GM19455 (cell line): ENCODE data around the gene FAM219A.
A peak's percentile ranks its signal among the peaks of the same experiment; 100 is the strongest.
"Not testable (repeated sequence)": the region's sequence is repeated elsewhere in the genome, so short reads cannot be mapped to it uniquely, and the experiment has no call there.

Experiments used
- ATAC-seq: cut with Tn5 transposase; IDR thresholded peaks from one replicate; pipeline ENCODE4 v1.9.1; 2021; ENCODE audit not compliant: unreplicated experiment

FAM219A gene

DNA sequence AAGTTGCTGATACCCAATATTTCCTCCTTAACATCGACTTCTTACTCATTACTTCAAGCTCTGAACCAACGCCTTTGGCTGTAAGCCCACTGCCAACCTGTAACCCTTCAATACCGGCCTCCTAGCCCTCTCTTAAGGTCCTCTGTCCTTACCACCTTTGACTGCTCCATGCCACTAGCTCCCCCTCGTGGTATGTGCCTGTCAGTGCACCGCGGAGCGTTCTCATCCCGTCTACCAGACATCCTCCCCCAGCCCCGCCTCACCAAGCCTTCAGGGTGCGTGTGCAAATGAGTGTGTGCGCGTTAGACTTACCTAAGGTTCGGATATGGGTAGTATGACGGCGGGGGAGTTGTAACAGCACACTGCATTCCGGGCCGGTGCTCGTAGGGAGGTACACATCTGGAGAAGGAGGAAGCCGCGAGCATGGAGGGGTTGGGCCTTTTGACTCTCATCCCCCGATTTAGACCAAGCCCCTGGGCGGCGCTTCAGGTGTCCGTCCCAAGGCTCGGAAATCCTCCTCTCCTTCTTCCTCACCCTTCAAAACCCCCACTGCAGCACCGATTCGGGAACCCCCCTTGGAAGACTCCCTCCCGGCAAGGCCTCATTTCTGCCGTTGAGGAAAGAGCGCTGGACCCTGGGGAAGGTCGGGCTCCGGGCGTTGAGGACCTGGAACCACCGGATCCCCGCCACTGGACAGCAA is 78.9 kb downstream of the FAM219A start:
- no peak for ATAC-seq

DNA sequence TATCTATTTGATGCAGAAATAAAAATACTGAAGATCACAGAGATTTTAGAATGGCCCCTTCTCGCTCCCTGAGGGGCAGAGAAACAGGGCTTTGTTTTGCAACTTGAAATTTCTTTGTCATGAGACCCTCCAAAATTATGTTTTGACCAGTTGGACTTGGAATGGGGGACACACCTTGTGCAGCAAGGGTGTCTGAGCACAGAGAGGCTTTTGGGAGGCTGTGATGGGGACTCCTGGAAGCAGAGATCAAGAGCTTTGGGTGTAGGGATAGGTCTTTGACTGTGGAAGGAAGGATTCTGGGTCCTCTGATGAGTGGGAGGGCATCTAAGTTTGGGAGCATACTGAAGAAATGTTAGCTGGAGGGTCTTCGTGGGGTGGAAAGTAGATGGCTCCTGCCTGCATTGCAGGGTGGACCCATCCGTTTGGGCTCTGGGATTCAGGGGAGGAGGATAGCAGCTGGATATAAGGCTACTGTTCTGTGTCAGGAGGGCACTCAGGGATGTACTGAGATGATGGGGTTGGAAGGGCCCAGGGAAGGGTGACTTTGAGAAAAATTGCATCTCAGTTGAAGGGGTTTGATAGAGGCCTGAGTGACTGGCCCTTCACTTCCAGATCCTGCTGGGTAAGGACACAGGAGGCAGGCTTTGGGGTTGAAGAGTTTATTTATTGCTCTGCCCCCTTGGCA is 79.9 kb downstream of the FAM219A start:
- ATAC-seq: no peak

DNA sequence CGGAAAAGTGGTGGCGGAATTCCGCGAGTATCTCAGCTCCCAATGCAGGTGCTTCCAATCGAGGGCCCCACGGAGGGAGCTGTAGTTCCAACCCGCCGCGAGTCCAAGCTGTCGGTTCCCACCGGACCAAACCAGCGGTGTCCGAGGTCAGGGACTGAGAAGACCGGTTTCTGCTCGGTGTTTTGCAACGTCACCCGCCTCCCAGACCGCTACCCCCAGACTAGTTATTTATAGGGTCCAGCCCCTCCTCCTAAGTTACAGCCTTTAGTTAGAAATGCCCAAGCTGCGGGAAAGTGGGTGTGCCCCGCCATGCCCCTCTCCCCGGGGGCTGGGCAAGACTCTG is 81.0 kb downstream of the FAM219A start:
- no peak for ATAC-seq

DNA sequence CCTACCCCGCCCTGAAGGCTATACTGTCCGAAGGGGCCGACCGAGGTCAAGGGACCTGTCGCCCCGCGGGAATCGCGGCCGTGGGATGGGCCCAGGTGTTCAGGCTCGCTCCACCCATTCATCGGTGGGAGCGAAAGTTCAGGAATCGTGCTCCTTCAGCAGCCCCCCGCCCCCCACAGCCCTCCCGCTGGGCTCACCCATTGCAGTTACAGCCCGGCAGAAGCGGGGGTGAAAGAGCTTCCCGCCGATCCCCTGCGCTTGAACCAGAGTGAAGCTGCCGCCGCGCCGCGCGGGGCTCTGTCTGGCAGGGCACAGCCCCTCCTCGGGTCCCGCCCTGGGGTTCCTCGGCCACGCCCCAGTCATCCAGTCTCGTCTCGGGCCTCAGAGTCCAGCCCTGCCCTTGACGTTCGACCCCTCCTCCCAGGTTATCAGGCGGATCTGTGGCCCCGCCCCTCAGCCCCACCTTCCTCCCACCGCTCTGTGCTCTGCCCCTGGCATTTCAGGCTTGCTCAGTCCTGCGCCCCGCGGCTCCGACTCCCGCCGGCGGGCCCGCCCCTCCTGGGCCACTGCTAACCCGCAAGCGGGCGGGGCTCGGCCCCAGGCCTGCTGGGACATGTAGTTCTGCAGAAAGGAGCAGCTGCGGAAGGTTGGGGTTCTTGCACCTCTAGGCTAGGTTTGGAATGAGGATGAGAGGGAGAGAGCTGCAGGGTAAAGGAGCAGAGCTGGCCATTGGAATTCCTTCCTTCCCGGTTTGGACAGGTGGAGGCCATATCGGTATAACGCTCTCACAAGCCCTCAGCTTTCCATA is 81.6 kb downstream of the FAM219A start, which contains the start of gene MYORG:
MYORG (minus strand) TSS at position 303 of the 808 bp plus-strand sequence. CDS start 3,955 bp downstream, outside the sequence.
- ATAC-seq: peak; percentile 87

DNA sequence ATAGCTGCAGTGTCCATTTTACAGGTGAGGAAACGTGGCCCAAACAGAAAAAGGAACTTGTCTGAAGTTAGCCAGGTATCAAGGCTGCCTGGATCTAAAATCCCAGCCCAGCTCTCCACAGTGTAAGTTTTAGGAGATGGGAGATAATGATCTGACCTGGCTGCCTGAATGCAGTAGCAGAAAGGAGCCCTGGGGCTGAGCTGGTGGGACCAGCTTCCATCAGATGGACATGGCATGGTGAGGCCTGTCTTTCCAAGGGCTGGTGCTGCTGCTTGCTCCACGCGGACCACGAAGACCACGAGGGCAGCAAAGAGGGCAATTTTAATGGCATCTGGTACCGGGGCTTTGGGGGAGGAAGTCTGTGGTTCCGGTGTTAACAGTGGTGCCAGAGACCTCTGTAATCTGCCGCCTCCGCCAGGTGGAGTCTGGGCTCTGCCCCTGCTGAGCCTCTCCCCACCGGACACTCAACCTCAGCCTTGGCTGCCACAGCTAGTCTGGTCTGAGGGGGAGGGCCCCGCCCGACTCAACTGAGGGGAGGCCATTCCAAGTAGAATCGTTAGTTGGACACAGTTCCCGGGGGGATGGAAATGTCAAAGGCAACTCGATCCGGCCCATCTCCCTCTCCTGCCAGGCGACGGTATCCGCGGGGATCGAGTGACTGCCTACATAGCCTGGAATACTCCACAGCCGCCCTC is 82.3 kb downstream of the FAM219A start:
- no peak for ATAC-seq

DNA sequence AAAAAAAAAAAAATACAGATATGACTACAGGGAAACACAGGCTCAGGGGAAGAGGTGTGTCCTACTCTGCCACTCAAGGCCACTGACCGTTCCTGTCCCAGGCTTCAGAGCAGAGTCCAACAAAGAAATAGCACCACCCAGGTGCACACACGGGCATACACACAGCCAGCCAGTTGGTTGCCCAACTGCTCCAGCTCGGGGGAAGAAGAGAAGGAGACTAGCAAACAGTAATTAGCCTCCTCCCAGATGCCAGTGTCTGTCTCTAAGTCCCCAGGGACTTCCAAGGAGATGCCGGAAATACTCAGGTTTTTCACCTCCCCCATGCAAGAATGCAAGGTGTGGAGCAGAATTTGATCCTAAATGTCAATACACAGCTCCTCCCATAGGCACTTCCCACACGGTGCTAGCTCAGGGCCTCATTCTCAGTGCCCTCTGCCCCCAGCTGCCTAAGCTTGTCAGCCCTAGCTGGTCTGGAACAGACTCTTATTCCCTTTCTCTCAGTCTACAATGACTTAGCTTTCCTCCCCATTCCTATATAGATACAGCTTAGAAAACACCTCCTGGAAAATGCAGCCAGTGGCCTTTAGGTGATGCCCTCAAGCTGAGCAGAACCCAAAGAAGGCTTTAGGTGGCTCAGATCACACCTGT is 83.3 kb downstream of the FAM219A start:
- ATAC-seq: no peak

DNA sequence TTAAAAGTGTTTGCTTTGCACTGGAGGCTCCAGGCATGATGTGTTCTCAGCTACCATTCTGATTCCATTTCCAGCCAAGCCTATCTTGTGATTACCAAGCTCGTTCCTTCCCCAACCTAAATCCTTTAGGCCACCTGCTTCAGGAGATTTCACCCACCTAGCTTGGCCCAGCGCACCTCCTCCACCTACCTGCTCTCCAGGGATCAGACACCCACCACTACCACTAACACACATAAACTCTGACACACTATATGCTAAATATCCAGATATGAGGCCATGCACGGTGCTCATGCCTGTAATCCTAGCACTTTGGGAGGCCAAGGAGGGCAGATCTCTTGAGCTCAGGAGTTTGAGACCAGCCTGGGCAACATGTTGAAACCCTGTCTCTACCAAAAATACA is 84.0 kb downstream of the FAM219A start:
- ATAC-seq: no peak

DNA sequence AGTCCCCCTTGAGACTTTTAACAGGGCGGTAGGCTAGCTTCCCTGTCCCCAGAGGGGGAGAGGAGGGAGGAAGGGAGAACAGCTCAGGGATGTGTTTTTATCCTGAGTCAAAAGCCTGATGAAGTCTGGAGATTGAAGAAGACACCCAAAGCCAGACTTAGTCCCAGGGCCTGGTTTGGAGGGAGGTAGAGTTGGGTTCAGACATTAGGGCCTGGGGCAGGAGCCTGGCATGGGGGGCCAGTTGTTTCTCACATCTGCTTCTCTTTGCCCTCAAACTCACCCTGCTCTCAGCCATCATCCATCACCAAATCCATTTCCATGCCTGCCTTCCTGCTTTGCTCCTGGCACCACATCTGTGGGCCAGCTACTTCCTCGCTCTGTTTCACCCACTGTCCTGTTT is 84.6 kb downstream of the FAM219A start:
- ATAC-seq: no peak

DNA sequence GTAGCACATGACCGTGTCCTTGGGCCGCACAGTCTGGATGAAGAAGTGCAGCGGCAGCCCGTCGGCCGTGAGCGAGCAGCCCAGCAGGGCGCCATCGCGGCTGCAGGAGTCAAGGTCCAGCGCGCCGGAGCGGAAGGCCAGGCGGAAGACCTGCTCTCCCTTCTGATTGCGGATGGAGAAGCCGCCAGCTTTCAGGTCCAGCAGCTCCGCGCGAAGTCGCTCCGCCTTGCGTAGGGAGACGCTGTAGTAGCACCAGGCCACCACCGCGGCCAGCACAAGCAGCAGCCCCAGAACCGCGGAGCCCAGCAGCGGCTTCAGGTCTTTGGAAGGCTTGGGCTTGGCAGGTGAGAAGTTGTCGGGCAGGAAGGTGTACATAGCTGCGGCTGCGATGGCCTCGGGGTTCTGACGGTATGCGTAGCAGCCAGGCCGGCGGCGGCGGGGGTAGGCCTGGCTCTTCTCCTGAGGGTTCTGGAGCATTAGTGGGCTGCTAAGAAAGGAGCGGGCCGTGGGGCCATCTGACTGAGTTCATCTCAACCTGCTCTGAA is 85.8 kb downstream of the FAM219A start:
- ATAC-seq: no peak

DNA sequence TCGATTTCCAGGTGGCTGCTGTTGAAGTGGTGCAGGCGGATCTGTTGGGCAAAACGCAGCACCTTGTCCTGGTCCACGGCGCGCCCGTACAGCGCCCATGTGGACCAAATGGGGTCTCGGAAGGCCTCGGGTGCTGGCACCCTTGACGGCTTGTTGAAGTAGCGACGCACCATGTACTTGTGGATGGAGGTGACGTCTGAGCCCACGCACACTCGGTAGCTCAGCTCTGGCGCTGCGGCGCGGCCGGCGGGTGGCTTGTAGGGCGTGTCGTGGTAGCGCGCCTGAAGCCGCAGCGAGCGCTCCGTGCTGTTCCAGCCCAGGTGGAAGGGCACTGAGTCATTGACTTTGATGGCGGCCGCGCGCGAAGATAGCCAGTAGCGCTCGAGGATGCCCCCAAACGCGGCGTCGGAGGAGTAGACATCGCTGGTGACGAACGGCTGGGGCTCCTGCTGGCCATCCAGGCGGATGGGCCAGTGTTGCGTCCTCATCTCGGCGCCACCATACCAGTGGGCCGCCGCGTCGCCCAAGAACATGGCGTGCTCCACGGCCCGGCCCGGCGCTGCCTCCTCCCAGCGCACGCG is 86.4 kb downstream of the FAM219A start:
- ATAC-seq: no peak

DNA sequence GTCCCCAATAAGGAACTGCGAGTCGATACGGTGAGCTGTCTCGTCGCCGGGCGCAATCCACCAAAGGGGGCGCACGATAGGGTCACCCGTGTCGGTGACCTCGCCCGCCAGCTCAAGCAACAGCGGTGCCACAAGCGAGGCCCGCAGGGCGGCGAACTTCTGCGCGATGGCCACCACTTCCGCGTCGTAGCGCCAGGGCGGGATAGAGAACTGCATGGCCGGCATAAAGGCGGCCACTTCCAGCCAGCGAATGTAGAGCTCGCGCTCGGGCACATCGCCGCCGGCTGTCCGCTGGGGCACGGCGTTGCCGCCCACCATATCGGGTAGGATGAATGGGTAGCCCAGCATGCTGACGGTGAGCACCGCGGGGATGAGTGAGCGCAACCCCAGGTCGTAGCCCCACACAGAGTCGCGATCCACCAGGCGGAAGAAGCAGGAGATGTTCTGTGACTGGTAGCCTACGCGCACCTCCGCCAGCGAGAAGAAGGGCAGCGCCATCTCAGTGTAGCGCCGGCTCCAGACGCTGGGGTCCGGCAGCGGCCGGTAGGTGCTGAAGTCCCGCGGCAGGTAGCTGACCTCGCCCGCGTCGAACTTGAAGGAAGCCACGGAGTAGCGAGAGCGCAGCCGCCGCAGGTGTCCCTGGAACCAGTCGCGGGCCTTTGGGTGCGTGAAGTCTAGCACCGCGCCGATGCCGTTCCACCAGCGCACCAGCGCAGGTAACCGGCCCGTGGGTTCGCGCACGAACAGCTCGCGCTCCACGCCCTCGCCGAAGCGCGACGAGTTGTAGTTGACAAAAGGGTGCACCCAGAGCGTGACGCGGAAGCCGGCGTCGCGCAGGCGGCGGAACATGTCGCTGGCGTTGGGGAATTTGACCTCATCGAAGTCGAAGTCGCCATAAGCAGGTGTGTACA is 87.1 kb downstream of the FAM219A start:
- ATAC-seq: no peak

DNA sequence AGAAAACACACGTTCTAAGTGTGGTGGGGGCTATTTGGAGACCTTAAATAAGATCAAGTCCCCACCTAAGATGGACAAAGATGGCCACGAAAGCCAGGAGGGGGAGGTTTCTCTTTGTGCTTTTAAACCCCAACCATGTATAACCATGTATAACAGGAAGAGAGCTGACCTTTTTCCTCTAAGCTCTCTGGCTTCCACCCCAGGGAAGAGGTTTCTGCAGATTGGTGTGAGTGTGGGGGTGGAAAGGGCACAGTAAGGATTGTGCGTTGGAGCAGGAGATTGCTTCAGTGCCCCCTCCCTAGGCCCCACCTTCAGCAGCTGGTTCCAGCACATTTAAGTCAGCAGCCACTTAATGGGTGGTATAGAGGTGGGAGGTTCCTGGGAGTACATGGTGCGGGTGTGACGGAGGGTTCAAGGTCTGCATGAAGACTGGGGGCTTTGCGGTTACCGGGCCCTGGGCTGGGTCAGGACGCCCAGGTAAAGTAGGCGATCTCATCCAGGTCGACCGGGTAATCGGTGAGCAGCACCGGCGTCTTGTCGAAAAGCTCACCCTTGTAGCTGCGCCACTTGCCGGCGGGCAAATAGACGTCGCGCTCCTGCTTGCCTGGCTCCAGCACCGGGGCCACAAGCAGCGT is 87.9 kb downstream of the FAM219A start:
- ATAC-seq: no peak

DNA sequence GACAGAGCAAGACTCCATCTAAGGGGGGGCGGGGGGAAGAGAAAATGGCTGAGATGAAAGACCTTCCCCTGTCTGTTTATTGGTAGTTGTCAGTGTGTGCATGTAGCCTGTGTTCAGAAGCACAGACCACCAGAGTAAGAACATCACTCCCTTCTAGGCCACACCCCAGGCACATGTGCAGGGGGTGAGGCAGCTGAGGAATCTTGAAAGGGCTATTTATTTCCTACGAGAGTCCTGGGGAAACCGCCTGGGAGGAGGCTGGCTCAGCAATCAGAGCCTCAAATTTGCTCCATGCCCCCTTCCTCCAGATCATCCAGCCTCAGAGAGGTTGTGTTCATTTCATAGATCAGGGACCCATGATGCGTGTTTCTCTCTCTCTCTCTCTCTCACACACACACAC is 88.7 kb downstream of the FAM219A start:
- no peak for ATAC-seq

DNA sequence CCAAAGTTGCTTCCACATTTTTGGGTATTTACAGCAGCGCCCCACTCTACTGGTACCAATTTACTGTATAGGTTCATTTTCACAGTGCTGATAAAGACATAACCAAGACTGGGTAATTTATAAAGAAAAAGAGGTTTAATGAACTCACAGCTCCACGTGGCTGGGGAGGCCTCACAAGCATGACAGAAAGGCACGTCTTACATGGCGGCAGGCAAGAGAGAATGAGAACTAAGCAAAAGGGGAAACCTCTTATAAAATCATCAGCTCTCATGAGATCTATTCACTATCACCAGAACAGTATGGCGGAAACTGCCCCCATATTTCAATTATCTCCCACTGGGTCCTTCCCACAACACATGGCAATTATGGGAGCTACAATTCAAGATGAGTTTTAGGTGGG is 89.6 kb downstream of the FAM219A start:
- not testable (repeated sequence) for ATAC-seq

DNA sequence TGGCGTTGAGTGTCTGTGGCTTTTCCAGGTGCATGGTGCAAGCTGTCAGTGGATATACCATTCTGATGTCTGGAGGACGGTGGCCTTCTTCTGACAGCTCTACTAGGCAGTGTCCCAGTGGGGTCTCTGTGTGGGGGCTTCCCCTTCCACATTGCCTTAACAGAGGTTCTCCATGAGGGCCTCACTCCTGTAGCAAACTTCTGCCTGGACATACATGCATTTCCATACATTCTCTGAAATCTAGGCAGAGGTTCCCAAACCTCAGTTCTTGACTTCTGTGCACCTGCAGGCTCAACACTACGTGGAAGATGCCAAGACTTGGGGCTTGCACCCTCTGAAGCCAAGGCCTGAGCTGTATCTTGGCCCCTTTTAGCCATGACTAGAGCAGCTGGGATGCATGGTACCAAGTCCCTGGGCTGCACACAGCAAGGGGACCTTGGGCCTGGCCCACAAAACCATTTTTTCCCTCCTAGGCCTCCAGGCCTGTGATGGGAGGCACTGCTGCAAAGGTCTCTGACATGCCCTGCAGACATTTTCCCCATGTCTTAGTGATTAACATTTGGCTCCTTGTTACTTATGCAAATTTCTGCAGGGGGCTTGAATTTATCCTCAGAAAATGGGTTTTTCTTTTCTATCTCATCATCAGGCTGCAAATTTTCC is 90.5 kb downstream of the FAM219A start:
- not testable (repeated sequence) for ATAC-seq

DNA sequence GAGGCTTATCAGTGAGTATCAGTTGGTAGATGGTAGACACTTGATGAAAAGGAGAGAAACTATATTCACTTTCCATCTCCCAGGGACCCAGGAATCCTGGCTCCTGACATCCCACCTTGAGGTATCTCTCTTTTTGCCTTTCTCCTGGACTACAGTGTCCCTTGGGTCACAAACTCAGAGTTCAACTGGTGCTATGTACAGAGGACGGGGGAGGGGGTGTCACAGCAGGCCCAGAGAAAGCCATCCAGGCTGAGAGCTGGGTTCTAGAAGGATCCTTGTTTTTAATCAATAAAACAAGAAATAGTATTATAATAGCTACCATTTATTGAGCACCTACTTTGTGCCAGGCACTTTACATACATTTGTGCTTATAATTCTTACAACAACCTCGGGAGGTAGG is 92.0 kb downstream of the FAM219A start:
- no peak for ATAC-seq

DNA sequence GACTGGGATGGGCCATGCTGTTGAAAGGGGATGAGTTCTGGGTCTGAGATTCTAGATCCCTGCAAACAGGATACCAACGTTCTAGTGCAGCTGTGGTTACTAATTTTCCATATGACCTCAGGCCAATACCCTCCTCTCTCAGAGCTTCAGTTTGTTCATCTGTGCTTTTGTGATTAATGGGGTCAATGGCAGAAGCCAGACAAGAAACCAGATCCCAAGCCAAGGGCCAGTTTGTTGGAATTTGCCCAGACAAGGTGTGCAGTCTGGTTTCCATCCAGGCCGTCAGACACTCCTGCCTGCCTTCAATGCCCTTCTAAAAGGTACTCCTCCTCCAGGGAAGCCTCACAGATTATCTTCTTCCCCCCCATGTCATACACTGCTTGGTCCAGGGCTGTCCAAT is 93.1 kb downstream of the FAM219A start:
- ATAC-seq: no peak
